Stomach (tissue), 9 donors: ENCODE data around the gene IMPACT. TPM values are rescaled to one million over a fixed set of nuclear protein-coding genes. Genes with fewer than 3 reads are reported as not detected.

ENCODE experiments used
- DNase-seq, 2 donors: peaks; one replicate each; pipeline versions ENCODE4 v3.0.0 to v3.0.0-alpha.2; 2013 to 2019
- H3K27ac ChIP-seq, 5 donors: fragments of 200-600 bp in 4 of 5; sonication (generic) in 4 of 5; one replicate each; pipeline ENCODE4 v1.5.1; 2013 to 2019; ENCODE audit warnings: mild to moderate bottlenecking in 1 of 5, moderate library complexity in 1 of 5
- H3K27me3 ChIP-seq, 3 donors: fragments of 200-600 bp; sonication (generic); one replicate each; pipeline ENCODE4 v1.5.1; 2017 to 2019; ENCODE audit warnings: mixed run types in 1 of 3
- H3K36me3 ChIP-seq, 4 donors: fragments of 200-600 bp; sonication (generic); 1 replicate in 3 of 4; 2 replicates in 1 of 4; pipeline ENCODE4 v1.5.1; 2016 to 2019
- H3K4me1 ChIP-seq, 4 donors: fragments of 200-600 bp; sonication (generic); one replicate each; pipeline ENCODE4 v1.5.1; 2016 to 2019
- H3K4me3 ChIP-seq, 4 donors: fragments of 200-600 bp; sonication (generic) in 3 of 4; one replicate each; pipeline ENCODE4 v1.5.1; 2016 to 2019; ENCODE audit warnings: mild to moderate bottlenecking in 1 of 4
- H3K9me3 ChIP-seq, 4 donors: fragments of 200-600 bp; sonication (generic); one replicate each; pipeline ENCODE4 v1.5.1; 2016 to 2019
- CTCF ChIP-seq, 7 experiments: fragments of 450-650 bp in 4 of 7; fragments of 200-600 bp in 3 of 7; sonication (generic) in 3 of 7; IDR thresholded peaks; one replicate each; pipeline ENCODE4 v1.5.1; 2016 to 2019; ENCODE audit warnings: antibody characterized with exemption in 7 of 7, control low read depth in 2 of 7, mild to moderate bottlenecking in 1 of 7
- EP300 ChIP-seq: sonication (generic); formaldehyde crosslinking; IDR thresholded peaks from one replicate; pipeline ENCODE4 v1.6.1; 2017; ENCODE audit warnings: antibody characterized with exemption
- POLR2A ChIP-seq, 4 donors: fragments of 450-650 bp; IDR thresholded peaks; one replicate each; pipeline ENCODE4 v1.6.1; 2016; ENCODE audit warnings: antibody characterized with exemption in 4 of 4, control low read depth in 2 of 4, mild to moderate bottlenecking in 1 of 4, moderate library complexity in 1 of 4
- POLR2AphosphoS5 ChIP-seq, 3 donors: sonication (generic); formaldehyde crosslinking; IDR thresholded peaks; one replicate each; pipeline ENCODE4 v1.6.1; 2016; ENCODE audit warnings: antibody characterized with exemption in 3 of 3
- WGBS, 5 donors: extraction: QIAGEN DNeasy Blood & Tissue Kit in 3 of 5; methylation state at CpG; one replicate each; pipeline versions ENCODE4 v1.1.5 to v1.1.7; 2013 to 2018; 5-methylcytosine and 5-hydroxymethylcytosine counted together
- intact Hi-C: fragments of 100-400 bp; cut with DNase I; formaldehyde crosslinking; loops from one replicate; pipeline ENCODE4 v1.15.1; 2023; ENCODE audit warnings: low total_unique reads
- polyA plus RNA-seq, 3 donors: library from polyadenylated mRNA; stranded (reverse); fragments of 200-250 nt; gene quantifications; one replicate each; pipeline ENCODE4 v1.2.3, GENCODE V29; 2013
- total RNA-seq, 5 donors: library from RNA; depleted of rRNA; stranded (reverse); fragments of >200 nt; gene quantifications; one replicate each; pipeline versions ENCODE4 v1.1.0 to v1.2.3, GENCODE V29; 2014 to 2016
- donor health status: healthy with polysubstance abuse.
- donor health status: Bipolar disorder and iron deficiency.
- donor health status: healthy.

Gene IMPACT
- total and polyA plus RNA-seq, 8 donors = 4.6 to 33.0 (median 13.0) TPM

- H3K4me3 ChIP-seq = no peak overlapping the region
- no peaks in the 10 kb centered on the region for H3K9me3 ChIP-seq
- WGBS, 5 donors = 90 to 97% (median 92%) methylated on average over 7 of the region's 7 CpGs
- no peak for TF ChIP-seq CTCF (IDR thresholded peaks at IDR 0.05)
- TF ChIP-seq POLR2A (IDR thresholded peaks at IDR 0.05) = no peak
- TF ChIP-seq EP300 = no peak
- TF ChIP-seq POLR2AphosphoS5 (IDR thresholded peaks at IDR 0.05) = no peak
- no peak overlapping the region for H3K27ac ChIP-seq
- DNase-seq = no peak
- intact Hi-C loops = no loop called here
- H3K27me3 ChIP-seq = no peaks in the 10 kb centered on the region
- no peaks in the 10 kb centered on the region for H3K36me3 ChIP-seq
- H3K4me1 ChIP-seq = no peaks in the 10 kb centered on the region
Observed at GRCh38 chr18:24470805-24471204, 44.3 kb downstream of the IMPACT start.

GRCh38 chr18:24472591-24472990 lies 46.1 kb downstream of the IMPACT start:
- Histone ChIP-seq H3K4me1 (no peaks in the 10 kb centered on the region), H3K27me3 (no peaks in the 10 kb centered on the region), H3K27ac (no peak overlapping the region), H3K9me3 (no peaks in the 10 kb centered on the region), H3K4me3 (no peak overlapping the region), H3K36me3 (no peaks in the 10 kb centered on the region)
- 88 to 93% (median 91%) methylated on average over 5 of the region's 5 CpGs for WGBS, 5 donors
- TF ChIP-seq EP300 (no peak), POLR2AphosphoS5 (IDR thresholded peaks at IDR 0.05) (no peak), CTCF (IDR thresholded peaks at IDR 0.05) (no peak), POLR2A (IDR thresholded peaks at IDR 0.05) (no peak)
- DNase-seq = no peak
- intact Hi-C loops = no loop called here

GRCh38 chr18:24474406-24474805 lies 47.9 kb downstream of the IMPACT start:
- Histone ChIP-seq H3K4me3 (no peak overlapping the region), H3K27ac (no peak overlapping the region), H3K36me3 (no peaks in the 10 kb centered on the region), H3K27me3 (no peaks in the 10 kb centered on the region), H3K4me1 (no peaks in the 10 kb centered on the region), H3K9me3 (no peaks in the 10 kb centered on the region)
- no peak for TF ChIP-seq POLR2AphosphoS5 (IDR thresholded peaks at IDR 0.05)
- TF ChIP-seq EP300 = no peak
- no peak for TF ChIP-seq CTCF (IDR thresholded peaks at IDR 0.05)
- intact Hi-C loops = no loop called here
- no peak for DNase-seq
- 69 to 76% (median 73%) methylated on average over 2 of the region's 2 CpGs for WGBS, 5 donors

- DNase-seq = no peak
- no peak overlapping the region for H3K27ac ChIP-seq
- H3K27me3 ChIP-seq = no peaks in the 10 kb centered on the region
- no peak overlapping the region for H3K4me3 ChIP-seq
- WGBS, 5 donors = 84 to 92% (median 85%) methylated on average over 6 of the region's 6 CpGs
- no peaks in the 10 kb centered on the region for H3K9me3 ChIP-seq
- H3K4me1 ChIP-seq = no peaks in the 10 kb centered on the region
- intact Hi-C loops = no loop called here
- TF ChIP-seq POLR2A (IDR thresholded peaks at IDR 0.05) (no peak), CTCF (IDR thresholded peaks at IDR 0.05) (no peak), POLR2AphosphoS5 (IDR thresholded peaks at IDR 0.05) (no peak), EP300 (no peak)
- H3K36me3 ChIP-seq = no peaks in the 10 kb centered on the region
Observed at GRCh38 chr18:24475926-24476589, 49.6 kb downstream of the IMPACT start.
